ENCODE data around the gene GPR157. TPM values are rescaled to one million over a fixed set of nuclear protein-coding genes. Genes with fewer than 3 reads are reported as not detected.

The GPR157 gene
- total and polyA plus RNA-seq, 10 of the 15 experiments (the other 5 are each of a cell fraction or from before 2014, with no cell fraction given): 0.66 to 15.9 (median 3.1) TPM

DNA sequence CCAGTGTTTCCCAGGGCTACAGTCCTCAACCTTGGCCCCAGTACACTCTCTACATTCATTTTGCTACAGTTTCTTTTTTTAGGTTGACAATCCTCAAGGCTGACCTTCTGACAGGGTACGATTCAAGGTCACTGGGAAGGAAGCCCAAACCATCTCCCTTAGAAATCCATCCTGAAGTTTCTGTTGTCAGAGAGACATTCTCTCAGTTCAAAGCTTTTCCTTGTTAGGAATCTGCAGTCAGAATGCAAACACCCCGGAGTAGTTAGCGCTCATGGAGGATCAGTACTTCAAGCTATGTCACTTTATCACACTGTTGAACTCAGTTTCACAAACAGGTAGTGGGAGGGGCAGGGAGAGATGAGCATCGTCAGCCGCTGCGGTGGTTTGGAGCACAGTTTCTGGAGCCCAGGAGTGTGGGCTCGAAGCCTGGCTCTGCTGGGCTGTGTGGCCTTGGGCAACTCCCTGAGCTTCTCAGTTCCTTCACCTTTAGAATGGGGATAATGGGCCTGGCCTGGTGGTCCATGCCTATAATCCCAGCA, 63.6 kb downstream of the GPR157 start:
- peak; percentile 5 for ATAC-seq
- no TSS peak for BruUV-seq (replicated peaks)

More for the DNA sequence above, 63.6 kb downstream of the GPR157 start:
- intact Hi-C loops (cut with micrococcal nuclease; ENCODE audit: unreplicated experiment) (no loop called here), in situ Hi-C loops (cut with MboI) (no loop called here)
- Histone ChIP-seq H3K79me2 (ENCODE audit: control insufficient read depth, insufficient read depth, low read length) (peaks cover 67% of the 10 kb centered on the region), H4K20me1 (ENCODE audit: control insufficient read depth, insufficient read depth) (no peaks in the 10 kb centered on the region), H2AFZ (ENCODE audit: control insufficient read depth, low read depth, low read length) (no peak overlapping the region; the same call in 1 of the 2 replicates), H3K27ac (ENCODE audit: control insufficient read depth, insufficient read depth) (peak overlapping the region; percentile 50), H3K36me3 (ENCODE audit: control insufficient read depth in 2 of 2, insufficient read depth in 2 of 2, low read length in 1 of 2) (peaks cover 0 to 3% of the 10 kb centered on the region in 2 experiments; a peak in 1 of 4 replicates), H3K9ac (ENCODE audit: control insufficient read depth, insufficient read depth, low read length) (peak overlapping the region; percentile 24), H3K4me1 (ENCODE audit: control insufficient read depth, insufficient read depth, low read length) (peaks cover 38% of the 10 kb centered on the region), H3K9me3 (replicated peaks; ENCODE audit: control insufficient read depth, insufficient read depth, low read length) (no peaks in the 10 kb centered on the region), H3K27me3 (replicated peaks in 1 of 2; ENCODE audit: control insufficient read depth in 2 of 2, insufficient read depth in 2 of 2, low read length in 1 of 2) (no peaks in the 10 kb centered on the region), H3K4me3 (peak overlapping the region; percentile 79), H3K4me2 (ENCODE audit: control insufficient read depth, insufficient read depth) (peak overlapping the region; percentile 76)
- TF ChIP-seq IKZF1 (conservative IDR thresholded peaks at IDR 0.05) (peak; percentile 23; the same call in 1 of the 2 replicates), ZNF622 (IDR thresholded peaks at IDR 0.05) (no peak), BACH1 (IDR thresholded peaks at IDR 0.05; ENCODE audit: borderline replicate concordance) (no peak), ETV6 (conservative IDR thresholded peaks at IDR 0.05 in 1 of 2, IDR thresholded peaks at IDR 0.05 in 1 of 2; ENCODE audit: borderline replicate concordance in 1 of 2, low read depth in 1 of 2) (no peak), NR2F1 (conservative IDR thresholded peaks at IDR 0.05) (no peak), TBL1XR1 (IDR thresholded peaks at IDR 0.05; ENCODE audit: low read depth, low read length) (no peak), EGR1 (IDR thresholded peaks at IDR 0.05; ENCODE audit: borderline replicate concordance in 1 of 2, low read depth in 2 of 2, low read length in 2 of 2) (no peak), NFYA (IDR thresholded peaks at IDR 0.05; ENCODE audit: borderline replicate concordance, low read depth, low read length) (no peak), SMARCA5 (IDR thresholded peaks at IDR 0.05) (peak; percentile 44; the same call in 1 of the 2 replicates), SPI1 (IDR thresholded peaks at IDR 0.05; ENCODE audit: borderline replicate concordance, insufficient read depth, low read depth, low read length) (peak; percentile 6; the same call in 1 of the 2 replicates)
- TF ChIP-seq, protein P1, sequence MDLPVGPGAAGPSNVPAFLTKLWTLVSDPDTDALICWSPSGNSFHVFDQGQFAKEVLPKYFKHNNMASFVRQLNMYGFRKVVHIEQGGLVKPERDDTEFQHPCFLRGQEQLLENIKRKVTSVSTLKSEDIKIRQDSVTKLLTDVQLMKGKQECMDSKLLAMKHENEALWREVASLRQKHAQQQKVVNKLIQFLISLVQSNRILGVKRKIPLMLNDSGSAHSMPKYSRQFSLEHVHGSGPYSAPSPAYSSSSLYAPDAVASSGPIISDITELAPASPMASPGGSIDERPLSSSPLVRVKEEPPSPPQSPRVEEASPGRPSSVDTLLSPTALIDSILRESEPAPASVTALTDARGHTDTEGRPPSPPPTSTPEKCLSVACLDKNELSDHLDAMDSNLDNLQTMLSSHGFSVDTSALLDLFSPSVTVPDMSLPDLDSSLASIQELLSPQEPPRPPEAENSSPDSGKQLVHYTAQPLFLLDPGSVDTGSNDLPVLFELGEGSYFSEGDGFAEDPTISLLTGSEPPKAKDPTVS (IDR thresholded peaks at IDR 0.05; ENCODE audit: low read depth, low read length): no peak
- 94% methylated on average over 7 of the region's 7 CpGs for WGBS (ENCODE audit: insufficient coverage, insufficient replicate concordance, low lambda C conversion rate, missing lambda C conversion rate)
- ChIA-PET CTCF (interaction anchor here (1.0 to 3.4 kb wide), 5 partner anchors 10 to 60 kb away, joined by 3 to 19 read pairs (median 5); no protein-coding TSS in a partner anchor), POLR2A (interaction anchor here (0.6 to 7.1 kb wide), 3 partner anchors 14 to 54 kb away, joined by 3 to 45 read pairs (median 3); no protein-coding TSS in a partner anchor), RAD21 (ENCODE audit: unreplicated experiment) (interaction anchor here (0.7 to 1.1 kb wide), 3 partner anchors 9 to 187 kb away, joined by 3 to 4 read pairs (median 3); partner anchors contain the start of gene ENO1), SMC1A (ENCODE audit: uncharacterized antibody, unreplicated experiment) (interaction anchor here (1.0 to 5.2 kb wide), 8 partner anchors 9 to 60 kb away, joined by 3 to 59 read pairs (median 4); no protein-coding TSS in a partner anchor)
- no peak for FAIRE-seq
- DNase-seq (ENCODE audit: low read depth, low spot score): no peak
